B cell (primary cell): ENCODE results near the gene FLT1.

Experiments used
- EZH2 ChIP-seq: IDR thresholded peaks from 2 replicates; pipeline ENCODE4 v1.6.1; 2012; ENCODE audit warnings: borderline replicate concordance, low read depth, mild to moderate bottlenecking, moderate library complexity, low read length; ENCODE audit not compliant: insufficient read depth, poor library complexity, severe bottlenecking
- TF ChIP-seq, protein P1 (sequence below): fragments of 200-600 bp; IDR thresholded peaks from one replicate; pipeline ENCODE4 v1.8.0; 2022; ENCODE audit warnings: antibody characterized with exemption, mild to moderate bottlenecking

- TF ChIP-seq, protein P1, sequence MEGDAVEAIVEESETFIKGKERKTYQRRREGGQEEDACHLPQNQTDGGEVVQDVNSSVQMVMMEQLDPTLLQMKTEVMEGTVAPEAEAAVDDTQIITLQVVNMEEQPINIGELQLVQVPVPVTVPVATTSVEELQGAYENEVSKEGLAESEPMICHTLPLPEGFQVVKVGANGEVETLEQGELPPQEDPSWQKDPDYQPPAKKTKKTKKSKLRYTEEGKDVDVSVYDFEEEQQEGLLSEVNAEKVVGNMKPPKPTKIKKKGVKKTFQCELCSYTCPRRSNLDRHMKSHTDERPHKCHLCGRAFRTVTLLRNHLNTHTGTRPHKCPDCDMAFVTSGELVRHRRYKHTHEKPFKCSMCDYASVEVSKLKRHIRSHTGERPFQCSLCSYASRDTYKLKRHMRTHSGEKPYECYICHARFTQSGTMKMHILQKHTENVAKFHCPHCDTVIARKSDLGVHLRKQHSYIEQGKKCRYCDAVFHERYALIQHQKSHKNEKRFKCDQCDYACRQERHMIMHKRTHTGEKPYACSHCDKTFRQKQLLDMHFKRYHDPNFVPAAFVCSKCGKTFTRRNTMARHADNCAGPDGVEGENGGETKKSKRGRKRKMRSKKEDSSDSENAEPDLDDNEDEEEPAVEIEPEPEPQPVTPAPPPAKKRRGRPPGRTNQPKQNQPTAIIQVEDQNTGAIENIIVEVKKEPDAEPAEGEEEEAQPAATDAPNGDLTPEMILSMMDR, result no peak
- TF ChIP-seq EZH2, result no peak
Measured at GRCh38 chr13:28423010-28423409, 71.9 kb downstream of the FLT1 start.
